GM18526 (cell line): Measurements from ENCODE around the gene TRPM3.

Experiments used
- POLR2A ChIP-seq: IDR thresholded peaks from 3 replicates; pipeline ENCODE4 v1.6.1; 2011; ENCODE audit not compliant: insufficient read length; ENCODE audit errors: extremely low read depth

TRPM3 gene

DNA sequence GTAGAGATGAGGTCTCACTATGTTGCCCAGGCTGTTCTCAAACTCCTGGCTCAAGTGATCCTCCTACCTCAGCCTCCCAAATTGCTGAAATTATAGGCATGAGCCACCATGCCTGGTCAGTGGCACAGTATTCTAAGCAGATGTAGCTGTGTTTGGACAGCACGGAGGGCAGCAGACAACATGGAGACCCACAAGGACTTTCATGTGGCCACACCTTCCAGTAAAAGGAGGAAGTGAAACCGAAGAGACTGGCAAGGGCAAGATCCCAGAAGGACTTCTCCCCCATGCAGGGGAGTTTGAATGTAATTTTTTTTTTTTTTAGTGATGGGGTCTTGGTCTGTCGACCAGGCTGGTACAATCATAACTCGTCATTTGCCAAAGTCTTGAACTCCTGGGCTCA lies 172.2 kb downstream of the TRPM3 start:
- TF ChIP-seq POLR2A = no peak

DNA sequence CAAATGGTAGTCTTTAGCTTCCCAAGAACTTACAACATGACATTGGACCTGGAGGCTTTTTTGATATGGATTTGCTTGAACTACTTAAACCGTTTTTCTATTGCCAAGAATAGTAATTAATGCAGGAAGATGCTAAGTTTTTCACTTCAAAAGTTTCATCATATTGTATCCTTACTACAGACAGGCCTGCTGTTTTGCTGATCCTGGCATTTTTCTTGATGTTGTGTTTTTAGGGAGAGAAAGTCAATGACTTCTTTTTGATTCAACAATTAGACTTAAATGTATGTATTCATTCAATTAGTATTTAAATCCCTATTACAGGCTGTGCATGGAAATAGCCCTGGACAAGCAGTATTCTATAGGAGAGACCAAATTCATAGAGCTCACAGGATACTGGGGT lies 172.7 kb downstream of the TRPM3 start:
- no peak for TF ChIP-seq POLR2A

DNA sequence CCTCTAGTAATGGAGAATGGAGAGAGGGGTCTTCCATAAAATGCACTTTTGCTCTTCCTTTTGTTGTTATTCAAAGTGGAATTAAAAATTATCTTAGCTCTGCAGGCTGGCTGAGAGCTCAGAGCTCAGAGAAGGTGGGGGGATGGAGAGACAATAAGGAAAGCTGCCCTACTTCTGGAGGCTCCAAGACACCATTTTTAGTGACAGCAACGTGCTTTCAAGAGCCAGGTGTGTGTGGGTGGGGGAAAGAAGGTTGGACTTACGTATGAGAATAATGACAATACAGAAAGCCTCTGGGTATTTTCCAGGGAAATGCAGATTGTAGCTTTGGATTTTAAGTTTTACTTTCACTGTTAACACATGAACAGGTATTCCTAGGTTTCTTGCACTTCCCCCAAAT lies 173.9 kb downstream of the TRPM3 start:
- TF ChIP-seq POLR2A = no peak

- TF ChIP-seq POLR2A = no peak
These were observed 174.3 kb downstream of the TRPM3 start for GRCh38 chr9:70947086-70947485.

DNA sequence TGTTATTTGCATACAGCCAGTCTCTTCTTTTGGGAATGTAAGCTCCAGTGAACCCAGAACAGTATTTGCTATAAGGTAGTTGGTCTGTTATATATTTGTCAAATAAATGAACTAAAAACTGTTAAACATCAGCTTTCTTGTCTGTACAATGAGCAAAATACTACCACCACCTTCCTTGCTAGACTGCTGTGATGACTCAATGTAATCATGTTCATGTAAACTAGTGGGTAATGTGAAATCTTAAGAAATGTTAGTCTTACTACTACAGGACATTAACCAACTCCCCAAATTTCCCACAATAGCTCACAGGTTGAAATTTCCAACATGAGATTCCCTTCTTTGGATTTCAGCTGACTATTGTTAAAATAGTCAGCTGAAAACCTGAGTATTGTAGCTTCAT lies 176.1 kb downstream of the TRPM3 start:
- TF ChIP-seq POLR2A = no peak

- TF ChIP-seq POLR2A = no peak
These were observed 180.2 kb downstream of the TRPM3 start for GRCh38 chr9:70941191-70941590.

DNA sequence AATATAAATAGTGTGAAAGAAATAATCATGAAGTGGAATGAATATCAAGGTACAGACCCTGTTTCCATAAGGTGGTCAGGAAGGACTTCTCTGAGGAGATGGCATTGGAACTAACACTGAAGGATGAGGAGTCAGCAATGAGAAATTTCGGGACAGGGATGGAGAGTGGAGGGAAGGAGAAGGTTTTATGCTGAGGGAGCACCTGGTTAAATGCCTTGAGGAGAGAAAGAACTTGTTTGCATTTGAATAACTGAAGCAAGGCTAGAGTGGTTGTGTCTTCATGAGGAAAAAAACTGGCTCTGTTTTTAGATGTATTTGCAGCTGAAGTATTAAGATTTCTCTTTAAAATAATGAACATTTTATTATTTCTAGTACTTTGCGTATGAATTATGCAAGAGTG lies 180.8 kb downstream of the TRPM3 start:
- no peak for TF ChIP-seq POLR2A

DNA sequence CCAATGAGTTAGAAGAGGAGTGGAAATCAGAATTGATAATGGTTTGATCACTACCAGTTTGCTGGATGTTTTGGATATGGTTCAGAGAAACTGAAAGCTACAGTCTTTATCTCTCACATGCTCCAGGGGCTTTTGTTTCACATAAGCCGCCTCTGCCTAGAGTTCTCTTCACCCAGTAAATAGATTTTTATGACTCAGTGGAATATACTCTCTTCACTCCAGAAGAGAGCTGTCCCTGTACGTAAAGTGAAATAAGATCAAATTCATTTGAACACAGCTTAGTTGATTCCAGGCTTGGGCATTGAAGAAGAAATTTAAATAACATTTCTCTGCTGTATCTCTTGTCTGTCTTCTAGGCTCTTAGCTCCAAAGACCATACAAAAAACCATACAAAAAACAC lies 184.9 kb downstream of the TRPM3 start:
- no peak for TF ChIP-seq POLR2A

- no peak for TF ChIP-seq POLR2A
These were observed 185.6 kb downstream of the TRPM3 start for GRCh38 chr9:70935856-70936255.

DNA sequence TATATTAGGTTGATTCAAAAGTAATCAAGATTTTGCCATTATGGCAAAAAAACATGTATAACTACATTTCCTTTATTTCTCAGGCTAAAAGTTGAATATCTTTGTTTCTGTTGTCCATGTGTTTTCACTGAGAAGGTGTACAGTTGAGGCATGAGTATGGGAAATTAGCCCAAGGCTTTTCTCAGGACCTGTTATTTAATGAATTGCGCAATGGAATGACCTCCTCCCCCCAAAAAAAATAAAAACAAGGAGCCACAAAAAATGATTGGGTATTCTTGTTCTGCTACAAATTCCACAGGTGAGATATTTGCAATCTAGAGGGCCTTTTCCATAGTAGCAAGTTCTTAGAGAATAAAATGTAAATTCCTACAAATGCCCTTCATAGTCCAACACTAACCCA lies 186.8 kb downstream of the TRPM3 start:
- no peak for TF ChIP-seq POLR2A

GRCh38 chr9:70933321-70933720 lies 188.1 kb downstream of the TRPM3 start:
- TF ChIP-seq POLR2A = no peak

DNA sequence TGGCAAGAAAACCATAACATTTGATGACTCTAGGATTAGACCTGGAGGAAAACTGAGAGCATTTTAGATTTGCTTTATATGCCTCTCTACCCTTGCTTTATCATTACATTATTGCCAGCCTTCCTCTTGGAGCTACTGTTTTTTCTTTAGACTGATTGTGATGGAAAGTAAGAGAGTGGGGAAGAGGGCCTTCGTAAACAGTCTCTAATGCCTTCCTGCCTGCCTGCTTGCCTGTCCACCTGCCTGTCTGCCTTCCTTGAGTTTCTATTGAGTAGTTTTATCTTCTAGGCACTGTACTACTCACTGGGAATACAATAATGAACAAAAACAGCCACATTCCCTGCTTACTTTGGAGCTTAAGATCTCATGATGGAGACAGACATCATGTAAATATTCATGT lies 189.3 kb downstream of the TRPM3 start:
- no peak for TF ChIP-seq POLR2A

DNA sequence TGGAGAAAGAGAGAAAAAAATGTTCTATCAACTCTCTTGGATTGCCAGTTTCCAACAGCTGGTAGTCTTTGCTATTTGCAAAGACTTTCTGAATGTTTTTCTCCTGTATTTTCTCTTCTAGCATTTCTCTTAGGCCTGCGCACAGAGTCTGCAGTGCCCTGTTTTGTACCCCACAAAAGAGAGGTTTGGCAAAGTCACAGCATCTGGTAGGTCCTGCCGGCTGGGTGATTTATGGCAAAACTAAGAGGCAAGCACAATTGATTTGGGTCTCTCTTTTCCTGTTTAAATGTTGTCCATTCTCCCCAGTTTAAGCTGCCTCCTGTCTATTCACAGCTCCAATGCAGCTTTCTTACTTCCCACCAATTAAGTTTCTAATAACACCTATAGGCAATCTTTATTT lies 193.9 kb downstream of the TRPM3 start:
- TF ChIP-seq POLR2A = no peak

- TF ChIP-seq POLR2A = no peak
These were observed 196.4 kb downstream of the TRPM3 start for GRCh38 chr9:70924895-70925547.

DNA sequence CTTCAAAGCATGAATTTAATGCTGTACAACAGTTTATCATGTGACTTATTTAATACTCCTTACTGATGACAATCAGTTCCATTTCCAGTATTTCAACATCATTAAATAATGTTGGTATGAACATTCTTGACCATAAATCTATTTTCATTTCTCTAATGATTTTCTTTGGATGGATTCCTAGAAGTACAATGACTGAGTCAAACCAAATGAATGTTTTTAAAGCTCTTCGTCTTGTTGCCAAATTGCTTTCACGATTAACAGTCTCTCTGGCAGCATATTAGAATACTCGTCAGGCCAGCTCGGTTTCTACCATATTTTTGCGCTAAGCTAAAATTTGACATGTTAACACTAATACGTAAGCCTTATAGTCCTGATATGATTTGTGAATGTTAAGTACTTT lies 197.0 kb downstream of the TRPM3 start:
- TF ChIP-seq POLR2A = no peak

- no peak for TF ChIP-seq POLR2A
These were observed 197.5 kb downstream of the TRPM3 start for GRCh38 chr9:70923961-70924360.

DNA sequence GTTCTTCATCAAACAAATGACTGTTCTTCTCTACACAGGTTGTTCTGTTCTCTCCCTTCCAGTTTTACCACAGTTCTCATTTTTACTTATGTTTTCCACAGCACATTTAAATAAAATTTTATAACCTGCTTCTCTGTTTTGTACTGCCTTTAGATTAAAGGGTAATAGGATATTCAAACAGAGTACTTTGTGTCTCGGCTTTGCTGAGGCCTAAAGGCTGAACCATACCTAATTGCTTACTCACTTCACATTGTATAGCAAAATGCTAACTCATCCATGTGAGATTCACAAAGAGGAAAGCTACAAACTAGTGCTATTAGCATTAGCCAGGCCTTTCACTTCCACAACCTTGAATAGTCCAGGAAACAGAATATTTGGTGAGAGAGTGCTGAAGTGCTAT lies 200.3 kb downstream of the TRPM3 start:
- no peak for TF ChIP-seq POLR2A
